ENCODE data around the gene ADORA3.
A peak's percentile ranks its signal among the peaks of the same experiment; 100 is the strongest.

Gene ADORA3

GRCh38 chr1:111511370-111511769 lies 7.9 kb upstream of the ADORA3 start:
- H3K4me3 ChIP-seq (ENCODE audit: low read length), result no peak overlapping the region
- no peak overlapping the region for H3K4me2 ChIP-seq (ENCODE audit: low read depth, low read length)
- no peak overlapping the region for H3K27ac ChIP-seq (ENCODE audit: low read length)
- no peak for TF ChIP-seq EZH2phosphoT487 (IDR thresholded peaks at IDR 0.05; ENCODE audit: low read length)
- no peak for TF ChIP-seq EZH2 (optimal IDR thresholded peaks at IDR 0.05; ENCODE audit: low read depth, low read length)
- no peak for TF ChIP-seq CTCF (IDR thresholded peaks at IDR 0.05; ENCODE audit: low read length)
- no peaks in the 10 kb centered on the region for H3K9me3 ChIP-seq (replicated peaks; ENCODE audit: insufficient read depth, low read length)
- H3F3A ChIP-seq (ENCODE audit: insufficient read depth, low read length), result peaks cover 9% of the 10 kb centered on the region
- H3K4me1 ChIP-seq (ENCODE audit: low read length), result peaks cover 11% of the 10 kb centered on the region
- H4K20me1 ChIP-seq (ENCODE audit: insufficient read depth, low read length), result no peaks in the 10 kb centered on the region
- H3K79me2 ChIP-seq (ENCODE audit: low read length), result no peaks in the 10 kb centered on the region
- DNase-seq, result no peak
- H2AFZ ChIP-seq (ENCODE audit: low read length), result no peak overlapping the region
- no peak overlapping the region for H3K9ac ChIP-seq (ENCODE audit: low read length)
- H3K36me3 ChIP-seq (replicated peaks; ENCODE audit: insufficient read depth, low read length), result no peaks in the 10 kb centered on the region
- H3K9me2 ChIP-seq (replicated peaks; ENCODE audit: insufficient read depth, low read length), result no peaks in the 10 kb centered on the region
- H3K27me3 ChIP-seq (replicated peaks; ENCODE audit: insufficient read depth, low read length), result no peaks in the 10 kb centered on the region

- no peaks in the 10 kb centered on the region for H3K9me2 ChIP-seq (replicated peaks; ENCODE audit: insufficient read depth, low read length)
- H3F3A ChIP-seq (ENCODE audit: insufficient read depth, low read length), result peaks cover 16% of the 10 kb centered on the region
- TF ChIP-seq CTCF (IDR thresholded peaks at IDR 0.05; ENCODE audit: low read length), result no peak
- no peak for TF ChIP-seq EZH2phosphoT487 (IDR thresholded peaks at IDR 0.05; ENCODE audit: low read length)
- TF ChIP-seq EZH2 (optimal IDR thresholded peaks at IDR 0.05; ENCODE audit: low read depth, low read length), result no peak
- no peaks in the 10 kb centered on the region for H3K27me3 ChIP-seq (replicated peaks; ENCODE audit: insufficient read depth, low read length)
- H3K36me3 ChIP-seq (replicated peaks; ENCODE audit: insufficient read depth, low read length), result no peaks in the 10 kb centered on the region
- DNase-seq, result no peak
- peaks cover 23% of the 10 kb centered on the region for H3K4me1 ChIP-seq (ENCODE audit: low read length)
- H2AFZ ChIP-seq (ENCODE audit: low read length), result no peak overlapping the region
- no peaks in the 10 kb centered on the region for H4K20me1 ChIP-seq (ENCODE audit: insufficient read depth, low read length)
- H3K27ac ChIP-seq (ENCODE audit: low read length), result no peak overlapping the region
- H3K9me3 ChIP-seq (replicated peaks; ENCODE audit: insufficient read depth, low read length), result no peaks in the 10 kb centered on the region
- no peak overlapping the region for H3K4me3 ChIP-seq (ENCODE audit: low read length)
- no peaks in the 10 kb centered on the region for H3K79me2 ChIP-seq (ENCODE audit: low read length)
- no peak overlapping the region for H3K4me2 ChIP-seq (ENCODE audit: low read depth, low read length)
- H3K9ac ChIP-seq (ENCODE audit: low read length), result no peak overlapping the region
These were observed 6.6 kb upstream of the ADORA3 start for GRCh38 chr1:111509997-111510375.

GRCh38 chr1:111507411-111508201 lies 4.2 kb upstream of the ADORA3 start:
- Histone ChIP-seq H4K20me1 (ENCODE audit: insufficient read depth, low read length) (no peaks in the 10 kb centered on the region), H3K9ac (ENCODE audit: low read length) (peak overlapping the region; percentile 62), H3K79me2 (ENCODE audit: low read length) (no peaks in the 10 kb centered on the region), H3F3A (ENCODE audit: insufficient read depth, low read length) (peaks cover 16% of the 10 kb centered on the region), H3K4me2 (ENCODE audit: low read depth, low read length) (peak overlapping the region; percentile 82), H3K9me3 (replicated peaks; ENCODE audit: insufficient read depth, low read length) (no peaks in the 10 kb centered on the region), H3K27me3 (replicated peaks; ENCODE audit: insufficient read depth, low read length) (no peaks in the 10 kb centered on the region), H3K27ac (ENCODE audit: low read length) (peak overlapping the region; percentile 92), H2AFZ (ENCODE audit: low read length) (peak overlapping the region; percentile 85), H3K4me1 (ENCODE audit: low read length) (peaks cover 29% of the 10 kb centered on the region), H3K9me2 (replicated peaks; ENCODE audit: insufficient read depth, low read length) (no peaks in the 10 kb centered on the region), H3K36me3 (replicated peaks; ENCODE audit: insufficient read depth, low read length) (no peaks in the 10 kb centered on the region), H3K4me3 (ENCODE audit: low read length) (peak overlapping the region; percentile 45)
- no peak for TF ChIP-seq EZH2phosphoT487 (IDR thresholded peaks at IDR 0.05; ENCODE audit: low read length)
- TF ChIP-seq EZH2 (optimal IDR thresholded peaks at IDR 0.05; ENCODE audit: low read depth, low read length), result no peak
- no peak for TF ChIP-seq CTCF (IDR thresholded peaks at IDR 0.05; ENCODE audit: low read length)
- peak; percentile 59 for DNase-seq
